Duodenal mucosa (tissue), 2 donors: ENCODE data around the gene GNAI3.

Source experiments
- H3K27ac ChIP-seq: one replicate; pipeline ENCODE4 v1.7.0; 2013; ENCODE audit warnings: low read depth, low read length
- H3K27me3 ChIP-seq, 2 donors: one replicate each; pipeline ENCODE4 v1.7.0; 2013; ENCODE audit warnings: low read length in 2 of 2, control low read depth in 1 of 2; ENCODE audit not compliant: insufficient read depth in 2 of 2, control insufficient read depth in 1 of 2
- H3K36me3 ChIP-seq, 2 donors: one replicate each; pipeline ENCODE4 v1.7.0; 2013; ENCODE audit warnings: low read length in 2 of 2, control low read depth in 1 of 2; ENCODE audit not compliant: insufficient read depth in 2 of 2, control insufficient read depth in 1 of 2
- H3K4me1 ChIP-seq, 2 donors: one replicate each; pipeline ENCODE4 v1.7.0; 2013; ENCODE audit warnings: low read length in 2 of 2, control low read depth in 1 of 2; ENCODE audit not compliant: insufficient read depth in 2 of 2, control insufficient read depth in 1 of 2
- H3K4me3 ChIP-seq, 2 donors: one replicate each; pipeline ENCODE4 v1.7.0; 2013; ENCODE audit warnings: low read length in 2 of 2, low read depth in 1 of 2
- H3K9ac ChIP-seq, 2 donors: one replicate each; pipeline ENCODE4 v1.7.0; 2013; ENCODE audit warnings: low read length in 2 of 2, low read depth in 1 of 2
- H3K9me3 ChIP-seq, 2 donors: one replicate each; pipeline ENCODE4 v1.7.0; 2013; ENCODE audit warnings: low read length in 2 of 2, control low read depth in 1 of 2; ENCODE audit not compliant: control insufficient read depth in 1 of 2

Gene GNAI3

GRCh38 chr1:109569323-109569722, 20.9 kb downstream of the GNAI3 start:
- Histone ChIP-seq H3K36me3 (peaks cover 0 to 6% of the 10 kb centered on the region in 2 donors), H3K4me3 (no peak overlapping the region), H3K27ac (no peak overlapping the region), H3K9me3 (no peaks in the 10 kb centered on the region), H3K27me3 (no peaks in the 10 kb centered on the region), H3K9ac (no peak overlapping the region), H3K4me1 (peaks cover 17 to 42% of the 10 kb centered on the region in 2 donors)

- H3K36me3 ChIP-seq, result peaks cover 0 to 12% of the 10 kb centered on the region in 2 donors
- no peak overlapping the region for H3K4me3 ChIP-seq
- H3K4me1 ChIP-seq, result peaks cover 17 to 39% of the 10 kb centered on the region in 2 donors
- H3K9me3 ChIP-seq, result no peaks in the 10 kb centered on the region
- no peaks in the 10 kb centered on the region for H3K27me3 ChIP-seq
- no peak overlapping the region for H3K27ac ChIP-seq
- no peak overlapping the region for H3K9ac ChIP-seq
These were observed 22.0 kb downstream of the GNAI3 start for GRCh38 chr1:109570414-109570813.

- Histone ChIP-seq H3K36me3 (peaks cover 0 to 22% of the 10 kb centered on the region in 2 donors), H3K27ac (no peak overlapping the region), H3K9ac (no peak overlapping the region), H3K9me3 (no peaks in the 10 kb centered on the region), H3K27me3 (no peaks in the 10 kb centered on the region), H3K4me1 (peaks cover 7 to 22% of the 10 kb centered on the region in 2 donors), H3K4me3 (no peak overlapping the region)
These were observed 25.4 kb downstream of the GNAI3 start for GRCh38 chr1:109573785-109574184.

- H3K36me3 ChIP-seq, result peaks cover 8 to 59% of the 10 kb centered on the region in 2 donors
- no peak overlapping the region for H3K4me3 ChIP-seq
These were observed 30.6 kb downstream of the GNAI3 start for GRCh38 chr1:109578947-109579443.

GRCh38 chr1:109579491-109579890, 31.1 kb downstream of the GNAI3 start:
- H3K36me3 ChIP-seq, result peaks cover 13 to 60% of the 10 kb centered on the region in 2 donors

More at GRCh38 chr1:109578947-109579443, 30.6 kb downstream of the GNAI3 start:
- Histone ChIP-seq H3K27ac (no peak overlapping the region), H3K4me1 (peaks cover 0 to 2% of the 10 kb centered on the region in 2 donors), H3K9ac (no peak overlapping the region), H3K27me3 (no peaks in the 10 kb centered on the region), H3K9me3 (no peaks in the 10 kb centered on the region)

GRCh38 chr1:109582021-109582420, 33.6 kb downstream of the GNAI3 start:
- Histone ChIP-seq H3K27ac (no peak overlapping the region), H3K27me3 (no peaks in the 10 kb centered on the region), H3K4me1 (no peaks in the 10 kb centered on the region), H3K9me3 (no peaks in the 10 kb centered on the region), H3K4me3 (no peak overlapping the region), H3K9ac (no peak overlapping the region), H3K36me3 (peaks cover 29 to 76% of the 10 kb centered on the region in 2 donors)

More at GRCh38 chr1:109579491-109579890, 31.1 kb downstream of the GNAI3 start:
- Histone ChIP-seq H3K4me1 (no peaks in the 10 kb centered on the region), H3K9ac (no peak overlapping the region), H3K4me3 (no peak overlapping the region), H3K27ac (no peak overlapping the region), H3K9me3 (no peaks in the 10 kb centered on the region), H3K27me3 (no peaks in the 10 kb centered on the region)

- Histone ChIP-seq H3K4me3 (no peak overlapping the region), H3K4me1 (no peaks in the 10 kb centered on the region), H3K27ac (no peak overlapping the region), H3K27me3 (no peaks in the 10 kb centered on the region), H3K36me3 (peaks cover 29 to 82% of the 10 kb centered on the region in 2 donors), H3K9ac (no peak overlapping the region), H3K9me3 (no peaks in the 10 kb centered on the region)
These were observed 36.4 kb downstream of the GNAI3 start for GRCh38 chr1:109584766-109585165.

GRCh38 chr1:109586055-109586454, 37.6 kb downstream of the GNAI3 start:
- Histone ChIP-seq H3K27me3 (no peaks in the 10 kb centered on the region), H3K9me3 (no peaks in the 10 kb centered on the region), H3K4me1 (no peaks in the 10 kb centered on the region), H3K36me3 (peaks cover 22 to 80% of the 10 kb centered on the region in 2 donors), H3K27ac (no peak overlapping the region), H3K9ac (no peak overlapping the region), H3K4me3 (no peak overlapping the region)

- no peak overlapping the region for H3K9ac ChIP-seq
- no peak overlapping the region for H3K27ac ChIP-seq
- H3K36me3 ChIP-seq, result peaks cover 29 to 80% of the 10 kb centered on the region in 2 donors
- H3K4me3 ChIP-seq, result no peak overlapping the region
- no peaks in the 10 kb centered on the region for H3K9me3 ChIP-seq
- no peaks in the 10 kb centered on the region for H3K27me3 ChIP-seq
- H3K4me1 ChIP-seq, result no peaks in the 10 kb centered on the region
These were observed 40.8 kb downstream of the GNAI3 start for GRCh38 chr1:109589177-109589576.

GRCh38 chr1:109589679-109590078, 41.3 kb downstream of the GNAI3 start:
- no peaks in the 10 kb centered on the region for H3K4me1 ChIP-seq
- H3K4me3 ChIP-seq, result no peak overlapping the region
- H3K9ac ChIP-seq, result no peak overlapping the region
- peaks cover 24 to 76% of the 10 kb centered on the region in 2 donors for H3K36me3 ChIP-seq
- no peaks in the 10 kb centered on the region for H3K9me3 ChIP-seq
- no peaks in the 10 kb centered on the region for H3K27me3 ChIP-seq
- H3K27ac ChIP-seq, result no peak overlapping the region
